NCI-H187 treated with DMSO at 0.1 percent for 48 hours (cell line): ENCODE results near the gene MMP14.
"Not testable (repeated sequence)": the region's sequence is repeated elsewhere in the genome, so short reads cannot be mapped to it uniquely, and the experiment has no call there.

Experiments used
- DNase-seq: peaks from one replicate; lab custom pipeline; 2025; lab: John Stamatoyannopoulos, UW

MMP14 gene

DNA sequence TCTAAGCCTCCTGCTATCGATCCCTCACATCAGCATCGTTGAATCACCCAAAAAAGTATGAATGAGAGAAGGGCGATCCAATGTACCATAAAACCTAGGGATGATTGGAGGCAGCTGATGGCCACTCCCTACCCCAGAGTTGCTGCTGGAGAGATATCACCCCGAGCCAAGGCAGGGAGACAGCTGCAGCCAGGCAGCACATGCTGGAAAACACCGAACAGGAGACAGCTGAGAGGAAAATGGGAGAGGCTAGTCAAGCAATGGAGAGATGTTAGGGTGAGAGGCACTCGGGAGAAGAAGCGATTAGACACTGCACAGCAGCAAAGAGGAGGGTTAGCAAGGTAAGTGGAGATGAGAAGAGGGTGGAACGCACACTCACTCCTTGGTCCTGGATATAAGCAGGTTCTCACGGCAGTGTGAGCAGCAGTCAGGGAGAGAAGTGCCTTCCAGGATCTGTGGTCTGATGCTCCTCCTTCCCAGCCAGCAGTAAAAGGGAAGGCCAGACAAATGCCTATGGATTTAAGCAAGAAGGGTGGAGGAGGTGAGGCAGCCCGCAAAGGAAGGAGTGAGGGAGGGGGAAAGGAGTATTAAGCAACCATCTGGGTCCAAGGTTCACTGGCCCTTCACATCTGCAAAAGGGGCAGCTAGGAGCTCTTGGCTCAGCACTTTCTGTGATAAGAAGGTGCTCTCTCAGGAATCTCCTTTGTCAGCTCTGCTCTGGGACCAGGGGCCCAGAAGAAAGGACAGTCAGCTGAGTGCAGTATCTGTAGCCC, 21.3 kb upstream of the MMP14 start, which contains the start of gene SLC7A7:
Gene SLC7A7 (minus strand): TSS at position 495 of the 773 bp plus-strand sequence. CDS start 2,037 bp downstream, outside the sequence.
- no peak for DNase-seq

DNA sequence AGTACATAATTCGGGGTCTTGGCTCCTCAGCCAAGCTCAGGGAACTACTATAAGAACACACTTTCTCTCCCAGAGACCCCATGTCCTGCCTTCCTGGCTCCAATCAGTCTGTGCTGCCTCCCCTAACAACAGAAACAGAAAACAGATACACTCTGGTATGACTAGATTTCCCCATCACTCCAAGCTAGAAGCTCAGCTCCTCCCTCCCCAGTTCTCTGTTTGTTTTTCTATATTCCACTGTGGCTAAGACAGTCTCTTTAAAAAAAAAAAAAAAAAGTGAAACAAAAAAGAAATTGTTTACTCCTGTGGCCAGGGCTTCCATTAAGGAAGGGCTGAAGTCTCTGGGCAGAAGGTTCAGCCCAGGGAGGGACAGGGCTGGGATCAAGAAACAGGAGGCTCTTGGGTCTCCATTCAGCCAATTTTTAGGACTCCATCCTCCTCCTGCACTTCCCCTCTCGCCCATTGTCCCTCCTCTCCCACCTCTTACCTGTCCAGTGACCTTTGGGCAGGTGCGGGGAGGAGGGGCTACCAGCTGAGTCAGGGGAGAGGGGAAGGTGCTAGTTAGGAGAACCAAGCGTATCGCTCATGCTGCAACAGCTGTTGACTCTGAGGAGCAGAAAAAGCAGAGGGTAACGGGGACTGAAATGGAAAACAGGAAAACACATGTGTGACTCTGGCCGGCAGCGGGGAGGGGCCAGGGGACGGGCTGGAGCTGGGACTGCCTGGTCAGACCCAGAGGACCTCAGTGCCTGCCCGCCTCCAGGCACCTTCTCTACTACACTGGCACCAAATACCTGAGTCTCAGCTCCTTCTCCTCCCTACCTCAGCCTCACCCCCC, 17.0 kb upstream of the MMP14 start:
- DNase-seq: no peak

DNA sequence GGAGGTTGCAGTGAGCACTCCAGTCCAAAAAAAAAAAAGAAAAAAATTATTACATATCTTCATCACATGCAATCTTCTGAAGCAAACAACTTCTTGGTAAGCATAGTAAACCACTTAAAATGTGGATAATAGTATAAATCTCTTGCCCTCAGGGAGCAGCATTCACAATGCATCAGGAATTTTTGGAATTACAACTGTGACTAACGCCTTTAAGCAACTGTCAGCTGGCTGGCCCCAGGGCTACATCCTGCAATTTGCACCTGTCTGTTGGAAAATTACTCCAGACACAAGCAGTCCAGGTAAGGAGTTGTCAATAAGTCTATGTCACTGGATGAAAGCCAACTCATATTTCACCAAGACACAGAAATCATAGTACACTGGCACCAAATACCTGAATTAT, 15.7 kb upstream of the MMP14 start:
- no peak for DNase-seq

DNA sequence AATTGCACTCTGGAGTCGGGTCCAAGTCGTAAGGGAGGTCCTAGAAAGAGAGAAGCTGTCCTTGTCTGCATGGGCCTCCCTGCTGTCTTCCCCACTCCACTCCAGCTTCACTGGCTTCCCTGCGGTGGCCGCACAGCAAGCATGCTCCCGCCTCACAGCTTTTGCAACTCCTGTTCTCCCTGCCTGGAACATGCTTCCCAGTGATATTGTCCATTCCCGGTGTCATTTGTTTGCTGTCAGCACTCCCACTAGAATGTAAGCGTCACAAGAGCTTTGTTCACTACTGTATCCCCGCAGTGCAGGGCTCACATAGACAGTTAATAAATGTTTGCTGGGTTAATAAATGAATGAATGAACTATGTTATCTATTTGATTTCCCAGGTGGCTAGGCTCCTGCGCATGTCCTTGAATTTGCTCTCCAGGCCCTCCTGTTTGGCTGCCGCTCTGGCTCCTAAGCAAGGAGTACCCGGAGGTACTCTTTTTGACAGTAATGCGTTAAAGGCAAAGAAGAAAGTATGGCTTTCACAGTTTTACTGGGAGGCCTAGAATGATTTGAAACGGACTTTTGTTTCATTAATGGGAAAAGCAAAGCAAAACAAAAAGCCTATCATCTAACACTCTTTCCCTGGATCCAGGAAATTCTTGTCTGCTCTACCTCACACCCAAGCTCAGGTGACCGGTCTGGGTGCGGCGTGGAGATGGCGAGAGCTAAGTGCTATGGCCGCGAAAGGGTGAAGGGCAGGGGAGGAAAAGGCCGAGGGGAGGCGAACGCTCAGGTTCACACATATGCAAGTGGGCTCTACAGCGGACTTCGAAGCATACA, 15.0 kb upstream of the MMP14 start:
- DNase-seq: no peak

DNA sequence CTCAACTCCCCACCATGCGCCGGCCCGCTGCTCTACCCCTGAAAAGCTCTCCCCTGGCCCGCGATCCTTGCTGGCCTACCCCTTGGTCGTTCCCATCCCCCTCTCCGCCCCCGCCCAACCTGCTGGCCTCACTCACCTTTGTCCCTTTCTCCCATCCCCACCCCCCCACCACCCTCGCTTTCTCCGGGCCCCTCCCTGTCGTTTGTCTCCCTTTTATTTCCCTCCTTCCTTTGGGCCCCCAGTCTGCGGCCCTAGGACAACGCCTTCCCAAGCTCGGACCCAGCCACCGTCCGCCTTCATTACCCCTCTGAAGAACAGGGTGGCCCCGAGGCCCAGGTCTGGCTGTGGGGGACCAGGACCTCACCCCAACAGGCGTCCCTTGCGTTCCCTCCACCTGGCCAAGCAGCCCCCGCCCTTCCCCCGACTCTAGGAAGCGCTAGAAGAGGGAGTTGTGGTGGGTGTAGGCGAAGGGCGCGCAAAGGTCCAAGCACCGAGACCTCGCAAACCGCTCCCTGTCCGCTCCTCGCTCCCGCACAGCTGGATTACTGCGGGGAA, 14.3 kb upstream of the MMP14 start:
- DNase-seq: no peak

DNA sequence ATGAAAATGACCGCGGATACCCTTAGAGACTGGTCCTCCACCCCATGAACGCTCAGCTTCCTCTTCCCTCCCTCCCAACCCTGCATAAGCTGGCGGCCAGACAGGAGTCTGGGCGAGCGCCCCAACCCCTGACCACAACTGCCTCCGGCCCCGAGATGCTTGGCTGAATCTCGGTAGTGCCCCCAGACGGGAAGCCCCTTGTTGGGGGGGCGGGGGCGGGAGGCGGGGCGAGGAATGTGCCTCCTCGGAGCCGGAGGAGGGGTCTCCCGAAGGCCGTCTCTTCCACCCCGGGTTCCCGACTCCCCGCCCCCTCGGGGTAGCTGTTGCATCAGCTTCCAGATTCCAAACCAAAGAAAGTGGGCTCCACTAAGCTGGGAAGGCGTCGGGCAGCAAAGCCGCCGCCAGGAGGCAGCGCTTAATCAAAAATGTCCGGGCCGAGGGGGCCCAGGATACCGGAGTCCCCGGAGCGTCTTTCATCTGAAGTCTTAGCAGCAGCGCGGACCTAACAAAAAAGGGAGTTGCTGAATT, 13.8 kb upstream of the MMP14 start:
- DNase-seq: no peak

DNA sequence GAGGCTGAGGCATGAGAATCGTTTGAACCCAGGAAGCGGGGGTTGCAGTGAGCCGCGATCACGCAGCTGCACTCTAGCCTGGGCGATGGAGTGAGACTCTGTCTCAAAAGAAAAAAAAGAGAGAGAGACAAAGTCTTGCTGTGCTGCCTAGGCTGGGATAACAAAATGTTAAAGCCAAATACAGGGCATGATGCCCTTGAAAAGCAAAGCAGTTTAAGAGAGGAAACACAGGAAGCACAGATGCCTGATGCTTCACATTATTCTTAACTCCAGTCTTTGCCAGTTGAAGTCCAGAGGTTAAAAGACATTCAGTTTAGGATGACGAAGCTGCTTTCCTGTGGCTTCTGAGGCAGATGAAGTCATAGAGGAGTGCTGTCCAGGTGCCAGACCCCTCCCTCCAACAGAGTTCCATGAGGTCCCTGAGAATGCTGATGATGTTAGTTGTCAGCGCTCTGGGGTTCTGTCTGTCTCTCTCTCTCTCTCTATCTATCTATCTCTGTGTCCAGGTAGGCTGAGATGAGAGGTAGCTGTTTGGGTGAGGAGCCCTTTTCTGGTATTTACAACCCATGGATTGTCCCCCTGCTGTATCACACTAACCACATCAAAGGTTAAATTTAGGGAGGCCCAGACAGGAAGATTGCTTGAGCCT, 11.6 kb upstream of the MMP14 start:
- DNase-seq: no peak

DNA sequence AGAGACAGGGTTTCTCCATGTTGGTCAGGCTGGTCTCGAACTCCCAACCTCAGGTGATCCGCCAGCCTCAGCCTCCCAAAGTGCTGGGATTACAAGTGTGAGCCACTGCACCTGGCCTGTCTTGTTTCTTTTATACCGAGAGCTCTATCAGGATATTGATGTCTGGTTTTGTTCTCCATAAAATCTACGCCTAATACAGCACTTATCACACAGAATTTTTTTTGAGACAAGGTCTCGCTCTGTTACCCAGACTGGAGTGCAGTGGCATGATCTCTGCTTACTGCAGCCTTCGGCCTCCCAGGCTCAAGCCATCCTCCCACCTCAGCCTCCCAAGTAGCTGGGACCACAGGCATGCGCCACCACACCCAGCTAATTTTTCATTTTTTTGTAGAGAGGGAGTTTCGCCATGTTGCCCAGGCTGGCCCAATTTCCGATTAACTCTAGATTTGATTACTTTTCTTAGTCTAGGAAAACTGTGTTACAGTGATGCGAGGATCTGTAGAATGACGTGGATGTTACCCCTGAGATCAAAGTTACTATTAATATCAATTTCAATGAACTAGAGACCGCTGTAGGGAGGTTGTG, 7.2 kb upstream of the MMP14 start:
- not testable (repeated sequence) for DNase-seq

DNA sequence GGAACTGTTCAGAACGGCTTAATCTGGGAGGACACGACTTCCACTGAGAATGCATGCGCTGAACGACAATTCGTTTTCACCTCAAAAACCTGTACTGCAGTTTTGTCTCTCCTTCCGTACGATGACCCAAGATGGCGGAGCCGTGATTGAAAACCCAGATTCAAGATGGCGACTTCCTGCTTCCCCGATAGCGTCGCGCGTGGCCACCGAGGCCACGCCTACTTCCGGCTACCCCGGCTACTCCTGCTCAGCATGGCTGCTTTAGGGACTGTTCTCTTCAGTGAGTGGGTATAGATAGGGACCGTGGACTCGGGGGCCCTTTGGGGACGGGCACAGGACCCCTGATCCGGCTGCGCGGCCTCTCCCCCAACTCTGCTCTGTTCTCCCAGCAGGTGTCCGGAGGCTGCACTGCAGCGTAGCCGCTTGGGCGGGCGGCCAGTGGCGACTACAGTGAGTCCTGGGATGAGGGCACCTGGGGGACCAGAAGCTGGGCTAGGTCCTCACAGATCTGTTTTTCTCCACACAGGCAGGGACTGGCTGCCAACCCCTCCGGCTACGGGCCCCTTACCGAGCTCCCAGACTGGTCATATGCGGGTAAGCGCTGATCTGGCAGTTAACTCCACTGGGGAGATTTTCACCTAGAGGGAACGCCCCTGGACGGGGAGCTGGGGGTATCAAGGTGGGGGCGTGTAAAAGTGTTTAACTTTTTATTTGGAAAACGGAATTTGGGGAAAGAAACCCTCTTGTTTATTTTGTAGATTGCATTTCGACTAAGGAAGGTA, 6.5 kb upstream of the MMP14 start, which contains the start of gene MRPL52:
Gene MRPL52 (plus strand): TSS at position 227 of the 782 bp plus-strand sequence. CDS start 26 bp downstream, at position 253.
- DNase-seq: peak; percentile 69

DNA sequence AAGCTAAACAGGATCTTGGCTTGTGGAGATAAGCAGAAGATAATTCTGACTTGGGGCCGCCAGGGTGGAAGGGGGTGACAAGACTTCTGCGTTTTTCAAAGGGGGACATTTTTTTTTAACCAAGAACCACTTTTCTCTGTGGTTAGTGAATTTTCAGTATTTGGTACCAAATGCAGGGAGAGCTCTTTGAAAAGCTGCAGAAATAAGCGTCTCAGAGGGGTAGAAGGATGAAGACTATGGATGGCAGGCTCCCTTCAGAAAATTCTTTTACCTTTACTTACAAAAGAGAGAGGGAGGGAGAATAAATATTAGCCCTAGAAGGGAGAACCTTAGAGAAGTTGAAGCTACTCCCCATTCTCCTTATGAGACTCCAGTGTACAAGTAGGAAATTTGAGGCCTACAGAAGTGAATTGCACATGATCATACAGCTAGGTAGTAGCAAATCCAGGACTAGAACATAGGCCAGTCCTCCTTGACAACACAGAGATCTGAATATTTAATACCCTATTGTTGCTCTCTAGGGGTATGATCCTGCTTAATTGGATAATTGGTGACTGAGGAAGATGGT, 5.9 kb upstream of the MMP14 start:
- DNase-seq: no peak

DNA sequence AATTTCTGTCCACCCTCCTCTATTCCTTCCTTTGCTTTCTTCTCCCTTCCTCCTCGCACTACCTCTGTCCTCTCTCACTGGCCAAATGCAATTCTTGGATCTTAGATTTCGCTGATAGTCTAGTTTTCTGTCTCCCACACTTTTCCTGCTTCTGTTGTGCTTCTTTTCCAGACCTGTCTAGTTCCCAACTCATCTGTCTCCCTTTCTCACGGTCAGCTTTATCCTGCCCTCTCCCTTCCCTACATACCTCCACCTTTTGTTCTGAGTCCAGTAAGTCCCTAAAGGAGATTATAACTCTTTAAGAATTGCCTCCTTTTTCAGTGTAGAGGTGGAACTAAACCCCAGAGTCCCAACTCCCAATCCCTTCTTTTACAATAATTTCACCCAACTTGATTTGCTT, 880 bp upstream of the MMP14 start:
- DNase-seq: no peak

DNA sequence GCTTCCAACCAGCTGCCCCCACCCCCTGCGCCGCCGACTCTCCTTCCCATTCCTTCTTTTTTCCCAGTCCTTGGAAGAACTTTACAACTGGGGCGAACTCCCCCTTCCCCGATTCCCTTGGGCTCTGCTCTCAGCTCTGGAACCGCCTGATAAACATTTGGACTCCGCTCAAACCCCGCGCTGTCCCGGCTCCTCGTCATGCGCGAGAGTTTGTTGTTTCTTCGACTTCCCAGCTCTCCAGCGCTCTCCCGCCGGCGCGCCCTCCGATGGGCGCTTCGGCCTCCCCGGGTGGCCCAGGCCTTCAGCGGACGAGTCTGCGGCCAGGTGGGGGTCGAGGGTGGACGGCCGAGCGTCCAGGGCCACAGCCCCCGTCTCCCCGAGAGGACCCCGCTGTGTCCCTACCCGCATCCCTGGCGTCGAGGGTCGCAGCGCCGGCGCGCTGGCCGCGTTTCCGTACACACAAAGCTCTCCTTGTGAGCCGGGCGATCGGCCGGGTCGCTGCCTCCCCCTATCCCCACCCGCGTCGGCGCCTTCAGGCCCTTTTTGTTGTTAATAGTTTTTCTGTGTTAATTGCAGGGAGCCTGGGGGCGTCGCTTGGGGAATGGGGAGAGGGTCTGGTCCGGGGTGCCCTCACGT, 847 bp downstream of the MMP14 start:
- no peak for DNase-seq

DNA sequence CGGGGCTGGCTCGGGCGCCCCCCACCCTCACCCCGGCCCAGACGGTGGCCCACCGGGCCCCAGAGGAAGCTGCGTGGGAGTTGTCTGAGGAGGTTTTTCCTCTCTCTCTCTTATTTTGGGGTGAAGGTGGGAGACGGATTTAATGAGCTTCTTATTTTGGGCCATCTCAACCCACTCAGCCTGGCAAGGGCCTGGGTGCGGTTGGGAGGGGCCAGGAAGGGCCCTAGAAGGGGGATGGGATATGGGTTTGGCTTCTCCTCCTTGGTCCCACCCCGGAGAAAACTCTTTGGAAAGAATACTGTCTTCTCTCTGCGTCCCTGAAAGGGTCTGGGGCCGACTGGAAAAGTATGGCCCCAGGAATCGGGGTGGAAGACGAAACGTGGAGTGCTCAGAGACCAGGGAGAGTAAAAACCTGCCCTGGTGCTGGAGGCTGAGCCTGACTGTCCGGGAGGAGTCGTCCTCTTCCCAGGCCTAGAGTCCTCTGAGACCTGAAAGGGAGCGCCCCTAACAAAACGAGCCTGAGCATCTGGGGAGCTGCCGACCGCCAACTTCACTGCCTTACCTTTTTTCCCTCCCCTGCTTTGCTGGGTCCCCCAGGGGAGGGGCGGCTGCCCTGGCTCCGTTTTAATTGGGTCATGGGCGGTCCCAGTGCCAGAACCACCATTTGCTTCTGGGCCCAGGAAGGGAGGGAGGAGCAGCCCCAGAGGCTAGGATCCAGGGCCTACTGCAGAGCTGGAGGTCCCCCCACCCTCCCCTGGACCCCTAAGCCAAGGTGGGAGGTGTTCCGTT, 1.6 kb downstream of the MMP14 start:
- no peak for DNase-seq

DNA sequence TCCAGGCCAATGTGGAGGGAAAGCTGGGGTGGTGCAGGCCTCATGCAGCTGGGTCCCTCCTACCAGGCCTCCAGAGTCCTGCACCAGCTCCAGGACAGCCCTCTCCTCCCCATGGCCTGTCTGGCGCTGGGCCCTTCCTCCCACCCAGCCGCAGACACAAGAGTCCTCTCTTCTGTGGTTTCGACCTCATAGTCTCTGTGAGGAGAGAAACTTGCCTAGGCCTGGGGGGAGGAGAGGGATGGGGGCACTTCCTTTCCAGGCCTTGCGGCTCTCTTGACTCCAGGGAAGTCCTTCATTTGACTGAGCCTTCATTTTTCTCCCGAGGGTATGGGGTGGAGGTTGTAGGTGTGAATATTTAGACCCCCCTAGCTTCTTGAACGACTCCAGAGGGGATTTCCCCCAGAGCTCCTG, 2.3 kb downstream of the MMP14 start:
- DNase-seq: no peak

DNA sequence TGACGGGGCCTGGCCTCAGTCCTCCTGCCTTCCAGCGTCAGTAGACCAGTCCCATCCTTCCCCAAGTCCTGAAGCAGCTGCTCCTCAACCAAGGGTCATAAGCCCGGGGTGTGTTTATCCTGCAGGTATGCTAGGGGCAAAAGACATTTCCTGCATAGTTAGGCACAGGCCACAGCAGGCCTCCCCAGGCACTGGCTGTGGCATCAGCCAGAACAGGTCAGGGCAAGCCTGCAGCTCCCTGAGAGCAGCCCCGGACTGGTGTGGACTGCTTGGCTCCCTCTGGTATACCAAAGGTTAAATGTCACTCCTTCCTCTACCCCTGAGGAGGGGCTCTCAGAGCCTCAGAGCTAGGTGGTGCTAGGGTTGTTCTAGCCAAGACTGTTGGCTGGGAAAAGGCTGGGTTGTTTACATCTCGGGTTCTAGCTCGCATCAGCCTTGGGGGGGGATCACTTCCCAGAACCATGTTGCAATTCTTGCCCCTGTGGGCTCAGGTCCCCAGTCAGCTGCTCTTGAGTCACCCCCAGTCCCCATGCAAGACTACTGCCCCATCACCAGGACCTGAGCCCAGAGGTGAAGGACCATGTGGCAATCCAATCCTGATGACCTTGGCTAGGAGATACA, 2.9 kb downstream of the MMP14 start:
- DNase-seq: no peak

DNA sequence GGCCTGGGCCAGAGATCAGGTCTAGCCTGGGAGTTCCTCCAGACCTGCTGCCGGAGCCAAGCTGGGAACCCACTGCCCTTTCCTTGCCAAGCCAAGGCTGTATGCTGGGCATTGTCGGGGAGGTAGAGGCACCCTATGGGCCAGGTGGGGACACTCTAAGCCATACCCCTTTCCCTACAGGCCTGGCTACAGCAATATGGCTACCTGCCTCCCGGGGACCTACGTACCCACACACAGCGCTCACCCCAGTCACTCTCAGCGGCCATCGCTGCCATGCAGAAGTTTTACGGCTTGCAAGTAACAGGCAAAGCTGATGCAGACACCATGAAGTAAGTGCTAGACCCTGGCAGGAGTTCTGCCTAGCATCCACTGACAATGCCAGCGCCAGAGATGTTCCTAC, 4.9 kb downstream of the MMP14 start:
- DNase-seq: no peak

DNA sequence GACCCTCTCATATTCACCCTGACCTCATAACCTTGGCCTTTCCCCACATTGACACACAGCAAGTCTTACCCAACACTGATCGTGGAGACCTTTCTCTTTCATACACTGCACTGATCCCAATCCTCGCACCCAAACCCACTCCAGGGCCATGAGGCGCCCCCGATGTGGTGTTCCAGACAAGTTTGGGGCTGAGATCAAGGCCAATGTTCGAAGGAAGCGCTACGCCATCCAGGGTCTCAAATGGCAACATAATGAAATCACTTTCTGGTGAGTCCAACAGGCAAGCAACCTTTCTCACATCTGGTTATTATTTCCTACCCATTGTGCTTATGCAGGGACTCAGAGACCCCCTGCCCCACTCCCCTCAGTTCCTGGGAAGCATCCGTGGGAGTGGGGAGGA, 5.4 kb downstream of the MMP14 start:
- no peak for DNase-seq
